ENCODE data around the gene CUEDC1.

The CUEDC1 gene

DNA sequence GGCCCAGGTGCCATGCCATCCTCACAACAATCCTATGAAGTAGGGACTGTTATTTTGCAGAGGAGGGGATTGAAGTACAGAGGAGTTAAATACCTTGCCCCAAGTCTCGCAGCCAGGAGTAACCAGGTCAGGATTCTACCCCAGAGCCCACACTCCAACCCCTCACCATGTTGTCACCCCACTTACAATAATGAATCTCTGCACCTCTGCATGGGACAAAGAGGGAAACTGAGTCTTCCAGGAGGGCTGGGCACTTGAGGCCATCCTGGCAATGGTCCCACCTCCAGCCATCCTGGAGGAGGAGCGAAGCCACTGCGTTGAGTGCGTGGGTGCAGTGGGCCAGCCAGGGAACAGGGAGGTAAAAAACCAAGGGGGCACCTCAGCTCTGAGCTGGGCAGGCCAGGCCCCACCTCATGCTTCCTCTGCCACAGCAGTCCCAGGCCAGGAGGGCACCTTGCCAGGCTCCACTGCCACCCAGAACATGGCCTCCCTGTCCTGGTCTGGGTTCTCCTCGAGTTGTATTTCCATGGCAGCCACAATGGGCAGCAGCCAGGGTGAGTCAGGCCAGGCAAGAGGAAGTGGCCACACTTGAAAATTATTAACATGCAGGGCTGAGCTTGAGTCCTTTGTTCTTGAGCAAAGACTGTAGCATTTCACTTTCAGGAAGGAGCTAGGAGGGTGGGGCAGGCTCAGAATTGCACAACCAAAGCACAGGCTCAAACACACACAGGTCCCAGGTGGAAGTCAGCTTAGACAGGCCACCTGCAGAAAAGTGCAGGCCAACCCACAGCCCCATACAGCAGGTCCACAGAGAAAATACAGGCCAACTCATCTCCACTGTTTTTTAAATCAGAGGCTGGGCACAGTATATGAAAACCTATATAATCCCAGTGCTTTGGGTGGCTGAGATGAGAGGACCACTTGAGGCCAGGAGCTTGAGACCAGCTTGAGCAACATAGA is 52.1 kb downstream of the CUEDC1 start:
- H3K36me3 Mint-ChIP-seq = no peaks in the 10 kb centered on the region
- CTCF ChIA-PET = interaction anchor here (1.0 to 3.3 kb wide), 3 partner anchors 9 to 97 kb away, joined by 6 to 17 read pairs (median 7); no protein-coding TSS in a partner anchor
- H3K27me3 Mint-ChIP-seq = peaks cover 8% of the 10 kb centered on the region
- peaks cover 41% of the 10 kb centered on the region for H3K4me1 Mint-ChIP-seq
- H3K27ac Mint-ChIP-seq = peak overlapping the region; percentile 47
- H3K9me3 Mint-ChIP-seq = no peaks in the 10 kb centered on the region
- DNase-seq = peak; percentile 48
- no peak overlapping the region for H3K4me3 Mint-ChIP-seq

- no peak for DNase-seq
- no peak overlapping the region for H3K27ac Mint-ChIP-seq
- peaks cover 41% of the 10 kb centered on the region for H3K4me1 Mint-ChIP-seq
Observed at GRCh38 chr17:57902117-57902799, 53.0 kb downstream of the CUEDC1 start.

DNA sequence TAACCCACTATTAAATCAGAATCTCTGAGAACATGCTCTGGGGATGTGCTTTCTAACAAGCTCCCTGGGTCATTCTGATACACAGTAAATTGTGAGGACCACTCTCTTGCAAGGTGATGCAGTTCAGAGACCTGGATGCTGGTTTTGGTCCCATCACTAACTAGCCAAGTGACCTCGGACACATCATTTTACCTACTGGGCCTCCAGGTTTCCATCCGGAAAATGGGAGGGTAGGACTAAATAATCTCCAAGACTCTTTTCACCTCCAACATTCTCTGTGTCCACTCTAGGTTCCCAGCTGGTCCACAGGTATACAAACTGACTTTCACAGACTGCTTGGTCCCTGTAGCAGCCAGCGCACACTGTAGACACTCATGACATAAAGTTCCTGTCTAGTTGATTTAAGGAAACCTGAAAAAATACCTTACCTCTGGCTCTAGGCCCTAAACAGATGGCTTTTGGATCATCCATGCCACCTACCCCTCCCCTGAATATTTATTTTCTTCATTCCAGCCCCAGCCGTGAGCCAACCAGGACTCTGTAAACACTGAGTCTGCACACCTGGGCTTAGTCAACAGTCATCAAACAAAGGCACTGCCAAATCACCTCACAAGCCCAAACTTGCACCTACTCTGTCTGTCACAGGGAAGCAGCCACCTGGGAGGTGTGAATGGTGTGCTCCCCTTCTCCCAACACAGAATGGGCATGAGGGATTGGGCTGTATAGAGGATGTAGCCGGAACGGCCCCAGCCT is 54.0 kb downstream of the CUEDC1 start:
- Mint-ChIP-seq H3K36me3 (no peaks in the 10 kb centered on the region), H3K27me3 (no peaks in the 10 kb centered on the region), H3K27ac (no peak overlapping the region), H3K4me1 (peaks cover 41% of the 10 kb centered on the region), H3K9me3 (no peaks in the 10 kb centered on the region), H3K4me3 (no peak overlapping the region)
- no peak for DNase-seq
- CTCF ChIA-PET = interaction anchor here (0.7 to 0.9 kb wide), 3 partner anchors 9 to 68 kb away, joined by 3 to 4 read pairs (median 3); no protein-coding TSS in a partner anchor

More at GRCh38 chr17:57902117-57902799, 53.0 kb downstream of the CUEDC1 start:
- no peaks in the 10 kb centered on the region for H3K9me3 Mint-ChIP-seq
- H3K27me3 Mint-ChIP-seq = peaks cover 5% of the 10 kb centered on the region
- H3K36me3 Mint-ChIP-seq = no peaks in the 10 kb centered on the region
- CTCF ChIA-PET = interaction anchor here (1.9 kb wide), 1 partner anchor 92 kb away, joined by 7 read pairs; no protein-coding TSS in a partner anchor
- H3K4me3 Mint-ChIP-seq = no peak overlapping the region

DNA sequence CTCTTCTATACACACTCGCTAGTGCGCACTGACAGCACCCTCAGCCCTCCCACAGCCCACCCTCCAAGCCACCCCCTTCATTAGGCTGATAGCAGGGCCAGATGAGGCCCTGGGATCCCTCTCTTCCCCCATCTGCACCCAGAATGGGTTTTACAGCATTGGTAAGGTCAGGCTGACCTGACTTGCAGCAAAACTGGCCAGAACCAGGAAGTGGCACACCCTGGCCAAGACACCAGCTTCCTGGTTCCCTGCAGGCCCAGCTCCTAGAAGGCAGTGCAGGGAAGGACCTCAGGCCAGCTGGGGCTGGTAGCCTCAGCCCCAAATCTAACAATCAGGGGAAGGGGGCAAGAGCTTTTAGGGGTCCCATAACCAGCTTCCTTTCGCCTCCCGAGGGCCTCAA is 55.4 kb downstream of the CUEDC1 start:
- H3K27ac Mint-ChIP-seq = peak overlapping the region; percentile 72
- no peaks in the 10 kb centered on the region for H3K36me3 Mint-ChIP-seq

DNA sequence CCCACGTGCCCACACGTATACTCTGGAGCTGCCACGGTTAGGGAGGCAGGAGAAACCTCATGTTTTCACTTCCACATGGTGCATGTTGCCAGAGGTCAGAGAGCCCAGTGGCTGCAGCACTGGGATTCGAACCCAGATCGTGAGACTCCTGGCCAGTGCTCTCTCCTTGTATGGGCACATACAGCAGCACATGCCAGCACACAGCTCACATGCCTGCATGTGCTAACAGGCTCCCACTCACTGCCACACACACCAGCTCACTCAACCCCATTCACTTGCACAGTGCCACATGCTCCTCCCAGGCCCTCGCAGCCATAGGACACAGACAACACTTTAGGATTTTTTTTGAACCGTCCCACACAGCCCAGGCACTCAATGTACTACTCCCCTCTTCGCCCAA is 55.8 kb downstream of the CUEDC1 start:
- CTCF ChIA-PET = interaction anchor here (0.8 to 1.0 kb wide), 2 partner anchors 8 to 99 kb away, joined by 3 to 4 read pairs; no protein-coding TSS in a partner anchor
- Mint-ChIP-seq H3K9me3 (no peaks in the 10 kb centered on the region), H3K36me3 (no peaks in the 10 kb centered on the region), H3K4me3 (no peak overlapping the region), H3K27me3 (peaks cover 8% of the 10 kb centered on the region), H3K4me1 (peaks cover 32% of the 10 kb centered on the region), H3K27ac (no peak overlapping the region)
- DNase-seq = no peak

More for the DNA sequence above, 55.4 kb downstream of the CUEDC1 start:
- peaks cover 32% of the 10 kb centered on the region for H3K4me1 Mint-ChIP-seq
- no peak for DNase-seq
- H3K4me3 Mint-ChIP-seq = no peak overlapping the region
- no peaks in the 10 kb centered on the region for H3K9me3 Mint-ChIP-seq
- CTCF ChIA-PET = interaction anchor here (0.8 kb wide), 1 partner anchor 8 kb away, joined by 3 read pairs; no protein-coding TSS in a partner anchor
- peaks cover 8% of the 10 kb centered on the region for H3K27me3 Mint-ChIP-seq

- no peaks in the 10 kb centered on the region for H3K36me3 Mint-ChIP-seq
- H3K27me3 Mint-ChIP-seq = peaks cover 9% of the 10 kb centered on the region
- no peak overlapping the region for H3K4me3 Mint-ChIP-seq
- H3K4me1 Mint-ChIP-seq = peaks cover 27% of the 10 kb centered on the region
- H3K9me3 Mint-ChIP-seq = no peaks in the 10 kb centered on the region
- H3K27ac Mint-ChIP-seq = no peak overlapping the region
- no peak for DNase-seq
- CTCF ChIA-PET = interaction anchor here (0.7 to 1.1 kb wide), 4 partner anchors 9 to 99 kb away, joined by 3 to 4 read pairs (median 4); no protein-coding TSS in a partner anchor
Observed at GRCh38 chr17:57898487-57899311, 56.5 kb downstream of the CUEDC1 start.

- CTCF ChIA-PET = interaction anchor here (0.7 to 3.8 kb wide), 5 partner anchors 9 to 99 kb away, joined by 3 to 18 read pairs (median 3); partner anchors contain the start of gene CUEDC1
- H3K4me1 Mint-ChIP-seq = peaks cover 18% of the 10 kb centered on the region
- no peak overlapping the region for H3K4me3 Mint-ChIP-seq
- H3K27ac Mint-ChIP-seq = no peak overlapping the region
- DNase-seq = no peak
- peaks cover 33% of the 10 kb centered on the region for H3K27me3 Mint-ChIP-seq
- no peaks in the 10 kb centered on the region for H3K36me3 Mint-ChIP-seq
- no peaks in the 10 kb centered on the region for H3K9me3 Mint-ChIP-seq
Observed at GRCh38 chr17:57895382-57896060, 59.7 kb downstream of the CUEDC1 start.

GRCh38 chr17:57894848-57895247 is 60.4 kb downstream of the CUEDC1 start:
- peaks cover 14% of the 10 kb centered on the region for H3K4me1 Mint-ChIP-seq
- CTCF ChIA-PET = interaction anchor here (0.7 to 3.8 kb wide), 4 partner anchors 10 to 100 kb away, joined by 3 to 18 read pairs (median 10); partner anchors contain the start of gene CUEDC1
- no peak overlapping the region for H3K4me3 Mint-ChIP-seq
- no peaks in the 10 kb centered on the region for H3K9me3 Mint-ChIP-seq
- no peaks in the 10 kb centered on the region for H3K36me3 Mint-ChIP-seq
- H3K27me3 Mint-ChIP-seq = peaks cover 39% of the 10 kb centered on the region
- DNase-seq = no peak
- H3K27ac Mint-ChIP-seq = no peak overlapping the region

GRCh38 chr17:57892820-57893595 is 62.2 kb downstream of the CUEDC1 start:
- peaks cover 54% of the 10 kb centered on the region for H3K27me3 Mint-ChIP-seq
- H3K4me3 Mint-ChIP-seq = no peak overlapping the region
- no peak for DNase-seq
- H3K36me3 Mint-ChIP-seq = no peaks in the 10 kb centered on the region
- CTCF ChIA-PET = interaction anchor here (0.7 to 3.8 kb wide), 24 partner anchors 8 to 192 kb away, joined by 3 to 26 read pairs (median 5); partner anchors contain the start of genes CUEDC1 and SRSF1
- no peak overlapping the region for H3K27ac Mint-ChIP-seq
- peaks cover 7% of the 10 kb centered on the region for H3K4me1 Mint-ChIP-seq
- H3K9me3 Mint-ChIP-seq = no peaks in the 10 kb centered on the region

GRCh38 chr17:57892146-57892819 is 62.9 kb downstream of the CUEDC1 start:
- no peak overlapping the region for H3K27ac Mint-ChIP-seq
- H3K9me3 Mint-ChIP-seq = no peaks in the 10 kb centered on the region
- DNase-seq = peak; percentile 84
- no peaks in the 10 kb centered on the region for H3K36me3 Mint-ChIP-seq
- H3K4me1 Mint-ChIP-seq = peaks cover 7% of the 10 kb centered on the region
- no peak overlapping the region for H3K4me3 Mint-ChIP-seq
- CTCF ChIA-PET = interaction anchor here (0.7 to 3.8 kb wide), 24 partner anchors 9 to 192 kb away, joined by 3 to 26 read pairs (median 5); partner anchors contain the start of genes CUEDC1 and SRSF1
- H3K27me3 Mint-ChIP-seq = peaks cover 54% of the 10 kb centered on the region

- Mint-ChIP-seq H3K9me3 (no peaks in the 10 kb centered on the region), H3K4me3 (no peak overlapping the region), H3K4me1 (peaks cover 7% of the 10 kb centered on the region), H3K36me3 (no peaks in the 10 kb centered on the region), H3K27ac (no peak overlapping the region), H3K27me3 (peaks cover 63% of the 10 kb centered on the region)
- CTCF ChIA-PET = interaction anchor here (0.7 to 2.6 kb wide), 7 partner anchors 10 to 128 kb away, joined by 3 to 7 read pairs (median 3); no protein-coding TSS in a partner anchor
- DNase-seq = no peak
Observed at GRCh38 chr17:57890857-57891232, 64.4 kb downstream of the CUEDC1 start.

Measured in activated naive CD4-positive, alpha-beta T cell treated with anti-CD3 and anti-CD28 coated beads, Interleukin-2, amount 10 ng/mL, durations not matched to agents 7 days and 5 days (primary cell).